Activated CD8-positive, alpha-beta memory T cell treated with anti-CD3 and anti-CD28 coated beads, Interleukin-2, amount 50 U/mL, for 4 hours (primary cell): Measurements from ENCODE around the gene NPBWR2.
"Not testable (repeated sequence)": the region's sequence is repeated elsewhere in the genome, so short reads cannot be mapped to it uniquely, and the experiment has no call there.

ENCODE experiments used
- DNase-seq: peaks from one replicate; pipeline ENCODE4 v3.0.0-alpha.2; 2020

NPBWR2 gene

DNA sequence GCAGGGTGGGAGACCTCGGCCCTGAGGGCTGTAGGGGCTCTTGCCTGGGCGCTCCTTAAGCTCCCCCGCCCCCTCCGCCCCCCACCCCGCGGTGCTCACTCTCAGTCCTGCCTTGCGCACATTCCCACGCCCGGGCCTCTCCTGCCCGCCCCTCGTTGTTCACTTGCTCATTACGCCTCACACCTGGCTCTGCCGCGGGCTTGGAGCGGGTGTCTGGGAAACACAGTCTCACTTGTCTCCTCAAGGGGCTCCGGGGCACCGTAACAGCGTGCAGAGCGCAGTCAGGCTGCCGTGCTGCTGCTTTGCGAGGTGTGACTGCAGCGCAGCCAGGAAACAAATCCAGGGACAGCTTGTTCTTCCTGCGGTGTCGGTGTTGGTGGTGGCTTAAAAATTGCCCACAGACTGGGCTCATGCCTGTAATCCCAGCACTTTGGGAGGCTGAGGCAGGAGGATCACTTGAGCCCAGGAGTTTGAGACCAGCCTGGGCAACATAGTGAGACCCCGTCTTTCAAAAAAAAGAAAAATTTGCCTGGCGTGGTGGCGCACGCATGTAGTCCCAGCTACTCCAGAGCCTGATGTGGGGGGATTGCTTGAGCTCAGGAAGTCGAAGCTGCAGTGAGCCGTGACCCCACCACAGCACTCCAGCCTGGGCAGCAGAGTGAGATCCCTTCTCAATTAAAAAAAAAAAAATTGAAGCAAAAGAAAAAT, 4.6 kb downstream of the NPBWR2 start:
- no peak for DNase-seq

DNA sequence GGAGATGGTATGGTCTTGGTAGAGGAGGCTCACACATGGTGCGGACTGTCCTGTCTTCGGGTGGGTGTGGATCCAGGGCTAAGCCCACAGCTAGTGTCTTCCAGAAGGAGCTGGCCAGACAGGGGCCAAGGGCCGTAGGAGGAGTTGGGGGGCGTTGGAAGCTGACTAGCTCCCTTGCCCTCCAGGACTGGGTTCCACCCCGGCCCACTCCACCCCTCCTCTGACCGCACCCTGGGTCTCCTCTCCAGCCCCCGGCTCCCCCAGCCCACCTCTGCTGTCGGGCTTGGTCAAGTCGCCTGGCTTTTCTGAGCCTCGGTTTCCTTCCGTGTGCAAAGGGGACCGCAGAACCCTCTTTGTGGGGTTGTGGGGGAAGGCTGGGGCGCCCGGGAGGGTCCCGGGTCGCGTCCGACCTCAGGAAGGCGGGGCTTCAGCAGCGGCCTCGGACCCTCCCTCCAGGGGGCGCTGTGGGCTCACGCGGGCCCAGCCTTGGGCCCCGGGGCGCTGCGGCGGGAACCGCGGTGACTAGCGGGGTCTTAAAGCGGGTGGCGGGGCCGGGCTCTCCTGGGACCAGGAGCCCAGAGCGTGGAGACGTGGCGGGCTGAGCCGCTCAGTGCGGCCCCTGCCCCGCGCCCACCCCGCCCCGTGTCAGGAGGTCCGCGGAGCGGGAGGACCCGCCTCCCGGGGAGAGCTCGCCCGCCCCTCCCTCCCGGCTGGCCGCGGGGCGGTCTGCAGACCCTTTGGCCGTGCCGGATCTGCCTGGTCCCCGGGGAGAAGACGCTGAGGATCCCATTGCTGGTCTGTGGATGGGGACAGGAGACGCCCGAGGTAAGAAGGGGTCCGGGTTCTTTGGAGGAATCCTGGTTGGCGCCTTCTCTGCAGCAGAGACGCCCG, 5.4 kb downstream of the NPBWR2 start:
- DNase-seq: peak; percentile 71

DNA sequence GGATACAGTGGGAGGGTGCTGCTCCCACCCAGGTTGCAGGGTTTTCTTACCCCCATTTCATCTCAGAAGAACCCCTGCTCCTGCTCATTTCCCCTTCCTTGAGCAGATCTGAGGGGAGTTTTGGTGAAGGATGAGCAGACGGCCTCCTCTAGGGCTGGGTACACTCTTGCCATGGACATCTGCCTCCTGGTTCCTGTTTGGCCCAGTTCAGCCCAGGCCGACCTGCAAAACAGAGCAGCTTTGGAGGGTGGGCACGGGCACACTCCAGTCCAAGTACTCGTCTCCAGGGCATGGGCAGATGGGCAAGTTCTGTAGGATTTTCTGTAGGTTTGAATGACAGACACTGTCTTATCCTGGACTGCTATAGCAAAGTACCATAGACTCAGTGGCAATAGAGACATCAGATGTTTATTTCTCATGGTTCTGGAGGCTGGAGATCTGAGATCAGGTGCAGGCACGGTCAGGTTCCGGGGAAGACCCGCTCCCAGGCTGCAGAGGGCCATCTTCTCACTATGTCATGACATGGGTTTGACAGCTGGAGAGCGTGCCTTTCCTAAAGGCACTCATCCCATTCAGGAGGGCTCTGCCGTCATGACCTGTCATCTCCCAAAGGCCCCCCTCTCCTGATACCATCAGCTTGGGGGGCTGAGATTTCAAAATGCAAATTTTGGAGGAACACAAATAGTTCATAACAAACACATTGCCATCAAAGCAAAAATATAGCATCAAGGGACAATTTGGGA, 6.2 kb downstream of the NPBWR2 start:
- no peak for DNase-seq

GRCh38 chr20:64100566-64100888, 6.8 kb downstream of the NPBWR2 start:
- DNase-seq: no peak

- DNase-seq: no peak
Measured at GRCh38 chr20:64099880-64100565, 7.3 kb downstream of the NPBWR2 start.

DNA sequence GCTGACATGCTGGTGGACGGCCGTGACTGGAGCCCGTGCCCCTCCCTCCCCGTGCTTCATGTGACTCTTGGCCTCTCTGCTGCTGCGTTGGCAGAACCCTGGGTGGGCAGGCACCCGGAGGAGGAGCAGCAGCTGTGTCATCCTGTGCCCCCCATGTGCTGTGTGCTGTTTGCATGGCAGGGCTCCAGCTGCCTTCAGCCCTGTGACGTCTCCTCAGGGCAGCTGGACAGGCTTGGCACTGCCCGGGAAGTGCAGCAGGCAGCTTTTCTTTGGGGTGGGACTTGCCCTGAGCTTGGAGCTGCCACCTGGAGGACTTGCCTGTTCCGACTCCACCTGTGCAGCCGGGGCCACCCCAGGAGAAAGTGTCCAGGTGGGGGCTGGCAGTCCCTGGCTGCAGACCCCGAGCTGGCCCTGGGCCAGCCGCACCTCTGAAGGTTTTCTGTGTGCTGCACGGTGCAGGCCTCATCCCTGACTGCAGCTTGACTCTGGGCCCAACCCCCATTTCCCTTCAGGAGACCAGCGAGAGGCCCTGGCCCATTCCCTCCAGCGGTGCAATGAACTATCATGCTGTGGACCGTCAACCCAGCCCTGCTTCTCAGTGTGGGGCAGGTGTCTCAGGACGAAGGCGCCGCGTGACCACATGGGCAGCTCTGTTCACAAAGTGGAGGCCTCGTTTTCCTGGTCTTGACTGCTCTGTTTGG, 8.1 kb downstream of the NPBWR2 start:
- DNase-seq: no peak

- DNase-seq: no peak
Measured at GRCh38 chr20:64098471-64099013, 8.8 kb downstream of the NPBWR2 start.

DNA sequence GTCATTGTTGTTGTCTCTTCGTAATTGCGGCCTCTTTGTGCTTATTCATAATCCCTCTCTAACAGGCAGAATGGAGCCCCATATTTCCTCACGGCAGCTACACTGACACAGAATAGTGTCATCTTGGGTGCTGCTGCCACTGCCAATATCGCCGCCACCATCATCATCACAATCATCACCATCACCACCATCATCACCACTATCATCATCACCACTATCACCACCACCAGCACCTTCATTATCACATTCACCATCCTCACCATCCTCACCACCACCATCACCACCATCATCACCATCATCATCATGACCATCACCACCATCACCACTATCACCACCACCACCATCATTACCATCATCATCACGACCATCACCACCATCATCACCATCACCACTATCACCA, 10.8 kb downstream of the NPBWR2 start:
- DNase-seq: no peak

DNA sequence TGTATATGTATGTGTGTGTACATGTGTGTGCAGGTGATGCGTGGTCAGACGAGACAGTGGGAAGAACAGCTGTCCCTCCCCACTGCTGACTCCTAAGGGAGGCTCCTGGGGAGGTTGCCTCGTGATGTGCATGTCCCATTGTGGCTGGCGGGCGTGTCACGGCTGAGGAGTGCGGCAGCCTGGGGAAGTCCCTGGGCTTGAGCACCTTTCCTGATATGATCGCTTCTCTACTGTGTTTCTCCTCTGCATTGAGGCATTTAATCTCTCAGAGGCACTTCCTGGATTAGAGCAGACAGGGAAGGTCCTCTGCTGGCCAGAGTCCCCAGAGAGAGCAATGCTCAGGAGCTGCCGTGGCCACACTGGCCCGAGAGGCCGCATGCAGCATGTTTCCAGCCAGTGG, 11.4 kb downstream of the NPBWR2 start:
- no peak for DNase-seq

- DNase-seq: no peak
Measured at GRCh38 chr20:64095455-64095854, 11.9 kb downstream of the NPBWR2 start.

DNA sequence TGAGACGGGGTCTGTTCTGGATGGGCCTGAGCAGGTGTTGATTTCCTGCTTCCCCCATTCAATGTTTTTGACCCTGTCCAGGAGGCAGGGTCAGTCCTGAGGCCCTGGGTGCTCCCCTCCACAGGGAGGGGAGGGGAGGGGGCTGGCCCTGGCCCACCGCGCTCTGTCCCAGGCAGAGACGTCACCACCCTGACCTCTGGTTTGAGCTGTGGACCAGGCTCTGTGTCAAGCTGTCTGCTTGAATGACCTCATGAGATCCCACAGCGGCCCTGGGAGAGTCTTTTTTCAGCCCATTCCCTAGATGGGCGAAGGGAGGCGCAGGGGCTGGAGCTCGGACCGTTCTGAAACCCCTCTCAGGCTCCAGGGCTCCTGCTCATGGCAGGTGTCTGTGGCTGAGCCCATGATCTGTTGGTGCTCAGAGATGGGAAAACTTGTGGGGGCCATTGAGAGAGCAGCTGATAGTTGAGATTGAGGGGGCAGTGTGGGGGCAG, 14.3 kb downstream of the NPBWR2 start:
- DNase-seq: no peak

- DNase-seq: no peak
Measured at GRCh38 chr20:64092258-64093012, 14.9 kb downstream of the NPBWR2 start.

DNA sequence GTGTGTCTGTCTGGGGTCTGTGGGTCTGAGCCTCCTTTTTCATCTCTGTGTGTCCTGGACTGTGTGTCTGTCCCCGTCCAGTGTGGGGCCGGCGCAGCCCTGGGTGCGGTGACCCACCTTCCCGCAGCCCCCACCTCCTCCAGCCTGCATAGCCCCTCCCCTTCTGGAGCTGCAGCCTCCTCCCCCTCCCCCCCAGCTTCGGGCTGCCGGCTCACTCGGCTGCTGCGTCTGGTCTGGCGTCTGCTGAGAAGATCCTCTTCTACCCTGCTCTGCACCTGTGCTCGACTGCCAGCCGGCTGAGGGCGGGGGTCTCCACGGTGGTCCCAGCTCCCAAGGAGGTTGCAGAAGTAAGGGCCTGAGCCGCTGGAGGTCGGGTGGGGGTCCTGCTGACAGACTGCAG, 15.6 kb downstream of the NPBWR2 start:
- no peak for DNase-seq

- DNase-seq: no peak
Measured at GRCh38 chr20:64091340-64091739, 16.0 kb downstream of the NPBWR2 start.

- no peak for DNase-seq
Measured at GRCh38 chr20:64090165-64090564, 17.2 kb downstream of the NPBWR2 start.

DNA sequence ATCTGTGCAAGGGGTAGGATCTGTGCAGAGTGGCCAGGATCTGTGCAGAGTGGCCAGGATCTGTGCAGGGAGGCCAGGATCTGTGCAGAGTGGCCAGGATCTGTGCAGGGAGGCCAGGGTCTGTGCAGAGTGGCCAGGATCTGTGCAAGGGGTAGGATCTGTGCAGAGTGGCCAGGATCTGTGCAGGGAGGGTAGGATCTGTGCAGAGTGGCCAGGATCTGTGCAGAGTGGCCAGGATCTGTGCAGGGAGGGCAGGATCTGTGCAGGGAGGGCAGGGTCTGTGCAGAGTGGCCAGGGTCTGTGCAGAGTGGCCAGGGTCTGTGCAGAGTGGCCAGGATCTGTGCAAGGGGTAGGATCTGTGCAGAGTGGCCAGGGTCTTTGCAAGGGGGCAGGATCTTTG, 18.8 kb downstream of the NPBWR2 start:
- not testable (repeated sequence) for DNase-seq

GRCh38 chr20:64087226-64087825, 20.0 kb downstream of the NPBWR2 start:
- DNase-seq: not testable (repeated sequence)

GRCh38 chr20:64086801-64087200, 20.6 kb downstream of the NPBWR2 start:
- no peak for DNase-seq

- no peak for DNase-seq
Measured at GRCh38 chr20:64084685-64085152, 22.6 kb downstream of the NPBWR2 start.
